Neural progenitor cell (in vitro differentiated cells): ENCODE results near the gene ARL15.

Experiments used
- EZH2 ChIP-seq: fragments of 200-600 bp; sonication (generic); IDR thresholded peaks from 2 replicates; pipeline ENCODE4 v1.6.1; 2017; ENCODE audit warnings: antibody characterized with exemption, mild to moderate bottlenecking, moderate library complexity
- EZH2phosphoT487 ChIP-seq: fragments of 200-600 bp; sonication (generic); IDR thresholded peaks from 2 replicates; pipeline ENCODE4 v1.6.1; 2017; ENCODE audit warnings: antibody characterized with exemption
- TF ChIP-seq, protein P1 (sequence below): fragments of 200-600 bp; sonication (generic); IDR thresholded peaks from 2 replicates; pipeline ENCODE4 v1.5.1; 2017; ENCODE audit warnings: antibody characterized with exemption, mild to moderate bottlenecking

DNA sequence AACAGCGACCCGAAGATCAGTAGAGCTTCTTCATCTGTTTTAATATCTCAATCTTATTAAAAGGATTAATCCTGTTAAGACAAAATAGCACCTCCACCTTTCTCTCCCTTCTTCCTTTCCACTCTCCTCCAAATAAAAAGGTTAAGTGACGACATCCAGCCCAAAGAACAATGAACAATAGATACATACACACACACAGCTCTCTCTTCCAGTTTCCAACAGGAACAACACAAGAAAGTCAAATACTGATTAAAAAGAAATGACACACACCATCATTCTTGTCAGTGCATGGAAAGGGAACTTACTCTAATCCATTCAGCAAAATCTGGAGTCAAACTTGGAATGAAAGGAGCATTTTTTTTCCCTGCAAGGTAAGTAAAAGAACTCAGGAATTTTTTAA is 2.8 kb downstream of the ARL15 start:
- no peak for TF ChIP-seq EZH2
- TF ChIP-seq, protein P1, sequence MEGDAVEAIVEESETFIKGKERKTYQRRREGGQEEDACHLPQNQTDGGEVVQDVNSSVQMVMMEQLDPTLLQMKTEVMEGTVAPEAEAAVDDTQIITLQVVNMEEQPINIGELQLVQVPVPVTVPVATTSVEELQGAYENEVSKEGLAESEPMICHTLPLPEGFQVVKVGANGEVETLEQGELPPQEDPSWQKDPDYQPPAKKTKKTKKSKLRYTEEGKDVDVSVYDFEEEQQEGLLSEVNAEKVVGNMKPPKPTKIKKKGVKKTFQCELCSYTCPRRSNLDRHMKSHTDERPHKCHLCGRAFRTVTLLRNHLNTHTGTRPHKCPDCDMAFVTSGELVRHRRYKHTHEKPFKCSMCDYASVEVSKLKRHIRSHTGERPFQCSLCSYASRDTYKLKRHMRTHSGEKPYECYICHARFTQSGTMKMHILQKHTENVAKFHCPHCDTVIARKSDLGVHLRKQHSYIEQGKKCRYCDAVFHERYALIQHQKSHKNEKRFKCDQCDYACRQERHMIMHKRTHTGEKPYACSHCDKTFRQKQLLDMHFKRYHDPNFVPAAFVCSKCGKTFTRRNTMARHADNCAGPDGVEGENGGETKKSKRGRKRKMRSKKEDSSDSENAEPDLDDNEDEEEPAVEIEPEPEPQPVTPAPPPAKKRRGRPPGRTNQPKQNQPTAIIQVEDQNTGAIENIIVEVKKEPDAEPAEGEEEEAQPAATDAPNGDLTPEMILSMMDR = no peak
- TF ChIP-seq EZH2phosphoT487 = no peak
